ENCODE data around the gene CAMK1D. TPM values are rescaled to one million over a fixed set of nuclear protein-coding genes. Genes with fewer than 3 reads are reported as not detected.

CAMK1D gene
- total RNA-seq, 1 donor from 2014 or later = 6.5 TPM

DNA sequence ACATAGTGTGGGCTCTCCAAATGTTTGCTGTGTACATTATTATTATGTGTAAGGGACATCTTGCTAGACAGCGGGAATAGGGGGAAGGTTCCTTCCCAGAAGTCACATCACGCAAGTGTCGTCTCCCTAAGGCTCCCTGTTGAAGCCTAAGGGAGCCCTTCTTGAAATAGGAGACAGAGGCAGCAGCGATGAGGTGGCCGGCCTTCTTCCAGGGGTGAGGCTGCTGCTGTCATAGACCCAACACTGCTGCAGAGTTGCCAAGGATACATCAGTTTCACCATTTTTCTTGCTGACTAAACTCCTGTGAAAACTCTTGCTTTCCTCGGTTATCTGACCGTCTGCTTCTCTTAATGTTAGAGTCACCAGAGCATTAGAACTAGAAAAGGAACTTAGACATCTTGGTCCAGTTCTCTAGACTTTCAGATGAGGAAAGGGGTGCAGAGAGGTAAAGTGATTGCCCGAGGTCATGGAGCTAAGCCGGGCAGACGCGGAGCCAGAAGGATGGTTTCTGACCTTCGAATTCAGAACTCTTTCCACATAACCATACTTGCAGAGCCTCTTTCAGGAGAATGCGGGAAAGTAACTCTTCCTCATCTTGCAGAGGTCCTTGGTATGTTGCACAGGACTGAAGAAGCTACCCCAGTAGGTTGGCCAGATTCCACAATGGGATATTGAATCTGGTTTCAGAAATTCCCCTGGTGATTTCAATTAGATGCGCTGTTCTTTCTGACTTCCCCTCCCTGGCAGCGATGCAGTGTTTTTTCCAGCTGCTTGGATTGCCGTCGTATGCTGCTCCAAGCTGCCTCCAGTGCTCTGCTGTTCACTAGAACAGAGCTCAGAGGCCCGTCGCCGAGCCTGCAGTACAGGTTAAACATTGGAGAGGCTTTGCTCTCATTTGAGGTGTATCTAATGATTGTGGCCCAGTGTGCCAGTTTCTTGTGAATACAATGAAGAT is 217.1 kb downstream of the CAMK1D start:
- no peaks in the 10 kb centered on the region for H3K9me3 Mint-ChIP-seq
- H3K27me3 Mint-ChIP-seq (ENCODE audit: low read depth) = no peaks in the 10 kb centered on the region
- H3K27ac Mint-ChIP-seq (ENCODE audit: unreplicated experiment) = no peak overlapping the region
- no peaks in the 10 kb centered on the region for H3K4me1 Mint-ChIP-seq
- TF ChIP-seq, protein P1, sequence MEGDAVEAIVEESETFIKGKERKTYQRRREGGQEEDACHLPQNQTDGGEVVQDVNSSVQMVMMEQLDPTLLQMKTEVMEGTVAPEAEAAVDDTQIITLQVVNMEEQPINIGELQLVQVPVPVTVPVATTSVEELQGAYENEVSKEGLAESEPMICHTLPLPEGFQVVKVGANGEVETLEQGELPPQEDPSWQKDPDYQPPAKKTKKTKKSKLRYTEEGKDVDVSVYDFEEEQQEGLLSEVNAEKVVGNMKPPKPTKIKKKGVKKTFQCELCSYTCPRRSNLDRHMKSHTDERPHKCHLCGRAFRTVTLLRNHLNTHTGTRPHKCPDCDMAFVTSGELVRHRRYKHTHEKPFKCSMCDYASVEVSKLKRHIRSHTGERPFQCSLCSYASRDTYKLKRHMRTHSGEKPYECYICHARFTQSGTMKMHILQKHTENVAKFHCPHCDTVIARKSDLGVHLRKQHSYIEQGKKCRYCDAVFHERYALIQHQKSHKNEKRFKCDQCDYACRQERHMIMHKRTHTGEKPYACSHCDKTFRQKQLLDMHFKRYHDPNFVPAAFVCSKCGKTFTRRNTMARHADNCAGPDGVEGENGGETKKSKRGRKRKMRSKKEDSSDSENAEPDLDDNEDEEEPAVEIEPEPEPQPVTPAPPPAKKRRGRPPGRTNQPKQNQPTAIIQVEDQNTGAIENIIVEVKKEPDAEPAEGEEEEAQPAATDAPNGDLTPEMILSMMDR (conservative IDR thresholded peaks at IDR 0.05) = no peak
- no peak overlapping the region for H3K4me3 Mint-ChIP-seq
- no peak for DNase-seq (ENCODE audit: low read depth, low spot score)
- H3K36me3 Mint-ChIP-seq (ENCODE audit: low read depth) = peaks cover 1% of the 10 kb centered on the region

DNA sequence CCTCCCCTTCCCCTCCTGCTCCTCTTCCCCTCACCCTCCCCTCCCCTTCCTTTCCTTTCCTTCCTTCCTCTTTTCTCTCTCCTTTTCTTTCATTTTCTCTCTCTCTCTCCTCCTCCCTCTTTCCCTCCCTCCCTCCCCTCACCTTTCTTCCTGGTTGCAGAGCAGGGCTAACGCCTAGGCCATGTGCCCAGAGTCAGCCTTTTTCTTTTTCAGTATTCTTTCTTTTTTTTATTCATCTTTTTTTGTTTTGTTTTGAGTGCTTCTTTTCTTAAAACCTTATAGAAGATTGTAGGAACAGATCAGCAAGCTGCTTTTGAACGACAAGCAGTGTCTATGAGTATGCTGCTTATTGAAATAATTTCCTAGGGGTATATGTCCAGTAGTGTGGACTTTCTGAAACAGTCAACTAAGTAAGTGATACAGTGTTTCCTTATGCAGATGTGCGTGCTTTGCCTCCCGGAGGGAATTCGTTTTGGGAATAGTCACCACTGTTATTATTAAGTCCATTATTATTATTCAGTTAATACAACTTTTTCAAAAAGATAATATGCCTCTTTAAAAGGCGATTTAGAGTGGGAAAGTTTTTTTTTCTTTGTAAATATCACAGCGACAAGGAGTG is 219.2 kb downstream of the CAMK1D start:
- Mint-ChIP-seq H3K36me3 (ENCODE audit: low read depth) (no peaks in the 10 kb centered on the region), H3K27me3 (ENCODE audit: low read depth) (no peaks in the 10 kb centered on the region), H3K4me3 (no peak overlapping the region), H3K4me1 (no peaks in the 10 kb centered on the region), H3K27ac (ENCODE audit: unreplicated experiment) (no peak overlapping the region), H3K9me3 (no peaks in the 10 kb centered on the region)
- TF ChIP-seq, protein P1 (conservative IDR thresholded peaks at IDR 0.05) = no peak
- DNase-seq (ENCODE audit: low read depth, low spot score) = no peak

DNA sequence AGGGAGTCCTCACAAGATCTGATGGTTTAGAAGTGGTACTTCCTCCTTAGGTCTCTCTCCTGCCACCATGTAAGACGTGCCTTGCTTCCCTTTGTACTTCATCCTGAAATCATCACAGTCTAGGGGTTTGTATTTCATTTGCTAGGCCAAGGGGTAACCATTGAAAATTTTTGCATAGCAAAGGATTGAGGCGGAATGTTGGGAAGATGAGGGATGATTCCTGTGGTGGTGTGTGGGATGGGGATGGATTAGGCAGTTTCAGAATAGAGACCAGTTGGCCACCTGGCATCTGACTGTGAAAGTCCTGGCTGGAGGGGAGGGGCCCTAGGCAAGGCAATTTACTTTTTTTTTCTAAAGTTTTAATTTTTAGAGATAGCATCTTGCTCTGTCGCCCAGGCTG is 222.9 kb downstream of the CAMK1D start:
- no peak for DNase-seq (ENCODE audit: low read depth, low spot score)
- Mint-ChIP-seq H3K27ac (ENCODE audit: unreplicated experiment) (no peak overlapping the region), H3K4me1 (no peaks in the 10 kb centered on the region), H3K4me3 (no peak overlapping the region), H3K9me3 (no peaks in the 10 kb centered on the region), H3K27me3 (ENCODE audit: low read depth) (no peaks in the 10 kb centered on the region), H3K36me3 (ENCODE audit: low read depth) (peaks cover 4% of the 10 kb centered on the region)
- TF ChIP-seq, protein P1 (conservative IDR thresholded peaks at IDR 0.05) = no peak

DNA sequence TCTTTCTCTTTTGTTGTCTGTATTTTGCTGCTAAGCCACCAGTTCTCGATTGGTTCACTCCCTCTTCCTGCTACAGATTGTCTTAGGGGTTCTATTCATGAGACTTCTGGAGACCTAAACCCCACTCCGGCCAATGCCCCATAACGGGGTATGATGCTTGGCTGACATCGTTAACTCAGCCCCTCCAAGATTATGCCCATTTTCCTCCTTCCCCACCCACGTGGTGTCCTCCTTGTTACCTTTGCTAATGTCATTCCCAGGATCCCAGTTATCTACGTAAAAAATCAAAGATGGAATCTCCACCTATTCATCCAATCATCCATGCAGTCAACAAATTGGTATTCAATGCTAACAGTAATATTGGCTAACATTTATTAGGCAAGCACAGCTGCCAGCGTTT is 228.3 kb downstream of the CAMK1D start:
- H3K27me3 Mint-ChIP-seq (ENCODE audit: low read depth) = no peaks in the 10 kb centered on the region
- H3K36me3 Mint-ChIP-seq (ENCODE audit: low read depth) = peaks cover 14% of the 10 kb centered on the region
- no peak for DNase-seq (ENCODE audit: low read depth, low spot score)
- peaks cover 12% of the 10 kb centered on the region for H3K9me3 Mint-ChIP-seq
- H3K27ac Mint-ChIP-seq (ENCODE audit: unreplicated experiment) = no peak overlapping the region
- H3K4me3 Mint-ChIP-seq = no peak overlapping the region
- TF ChIP-seq, protein P1 (conservative IDR thresholded peaks at IDR 0.05) = no peak
- no peaks in the 10 kb centered on the region for H3K4me1 Mint-ChIP-seq

DNA sequence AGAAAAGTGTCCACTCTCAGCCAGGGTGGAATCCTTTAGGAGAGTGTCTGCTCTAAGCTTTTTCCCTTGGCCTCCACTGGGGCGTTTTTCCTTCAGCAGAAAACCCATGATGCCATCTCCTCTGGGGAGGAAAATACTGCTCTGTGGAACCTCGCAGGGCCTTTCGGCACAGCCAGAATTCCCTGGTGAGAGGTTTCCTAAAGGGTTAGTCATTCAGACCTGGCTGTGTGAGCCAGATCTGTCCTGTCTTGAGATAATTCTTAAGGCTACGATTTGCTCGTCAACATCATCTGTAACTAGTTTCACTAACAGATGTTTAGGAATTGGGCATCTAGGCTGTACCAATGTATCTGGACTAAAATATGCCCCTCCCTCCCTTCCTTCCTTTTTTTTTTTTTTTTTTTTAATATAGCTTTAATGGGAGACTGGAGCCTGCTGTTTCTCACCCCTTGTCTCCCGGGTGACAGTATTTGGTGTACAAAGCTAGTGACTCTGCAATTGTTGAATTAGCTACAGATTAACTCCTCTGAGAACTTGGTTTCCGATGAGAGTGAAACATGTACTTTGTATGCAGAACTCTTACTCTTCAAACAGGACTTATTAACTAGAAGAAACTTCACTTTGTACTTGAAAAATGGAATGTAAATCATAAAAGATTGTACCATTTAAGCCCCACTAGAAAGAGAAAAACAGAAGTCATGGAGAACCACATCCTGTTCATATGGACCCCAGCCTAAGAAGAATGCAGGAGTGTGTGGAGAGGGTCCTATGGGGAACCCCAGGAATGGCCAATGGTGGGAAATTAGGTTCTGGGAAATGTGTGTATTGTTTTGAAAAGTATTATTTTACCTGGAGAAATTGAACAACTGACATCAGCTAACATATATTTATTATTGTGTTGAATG is 230.9 kb downstream of the CAMK1D start:
- Mint-ChIP-seq H3K9me3 (peaks cover 12% of the 10 kb centered on the region), H3K4me3 (no peak overlapping the region), H3K27ac (ENCODE audit: unreplicated experiment) (no peak overlapping the region), H3K36me3 (ENCODE audit: low read depth) (peaks cover 14% of the 10 kb centered on the region), H3K4me1 (no peaks in the 10 kb centered on the region), H3K27me3 (ENCODE audit: low read depth) (no peaks in the 10 kb centered on the region)
- TF ChIP-seq, protein P1 (conservative IDR thresholded peaks at IDR 0.05) = no peak
- no peak for DNase-seq (ENCODE audit: low read depth, low spot score)

Data from neural crest cell (in vitro differentiated cells).